Measurements from ENCODE around the gene ZNF667.

The ZNF667 gene

DNA sequence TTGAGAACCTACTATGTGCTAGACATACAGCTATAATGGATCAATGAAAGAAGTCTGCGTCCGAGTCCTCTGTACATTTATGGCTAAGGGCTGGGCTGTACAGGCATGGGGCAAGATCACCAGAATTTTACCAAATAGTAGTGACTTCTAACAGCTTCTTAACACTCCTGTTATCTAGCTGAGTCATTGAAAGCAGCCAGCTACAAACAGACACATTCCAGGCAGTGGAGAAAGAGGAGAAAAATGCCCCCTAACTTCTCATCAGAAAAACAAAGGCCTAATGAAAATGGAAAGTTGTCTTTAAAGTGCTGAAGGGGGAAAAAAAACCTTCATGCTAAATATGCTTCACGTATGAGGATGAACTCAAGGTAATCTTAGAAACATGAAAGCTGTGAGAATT, 14.3 kb upstream of the ZNF667 start:
- no peaks in the 10 kb centered on the region for H3K36me3 Mint-ChIP-seq (ENCODE audit: low read depth)
- H3K4me1 Mint-ChIP-seq = no peaks in the 10 kb centered on the region
- DNase-seq = no peak
- no peak overlapping the region for H3K27ac Mint-ChIP-seq
- peaks cover 3% of the 10 kb centered on the region for H3K27me3 Mint-ChIP-seq (ENCODE audit: low read depth, poor library complexity)
- TF ChIP-seq, protein P1, sequence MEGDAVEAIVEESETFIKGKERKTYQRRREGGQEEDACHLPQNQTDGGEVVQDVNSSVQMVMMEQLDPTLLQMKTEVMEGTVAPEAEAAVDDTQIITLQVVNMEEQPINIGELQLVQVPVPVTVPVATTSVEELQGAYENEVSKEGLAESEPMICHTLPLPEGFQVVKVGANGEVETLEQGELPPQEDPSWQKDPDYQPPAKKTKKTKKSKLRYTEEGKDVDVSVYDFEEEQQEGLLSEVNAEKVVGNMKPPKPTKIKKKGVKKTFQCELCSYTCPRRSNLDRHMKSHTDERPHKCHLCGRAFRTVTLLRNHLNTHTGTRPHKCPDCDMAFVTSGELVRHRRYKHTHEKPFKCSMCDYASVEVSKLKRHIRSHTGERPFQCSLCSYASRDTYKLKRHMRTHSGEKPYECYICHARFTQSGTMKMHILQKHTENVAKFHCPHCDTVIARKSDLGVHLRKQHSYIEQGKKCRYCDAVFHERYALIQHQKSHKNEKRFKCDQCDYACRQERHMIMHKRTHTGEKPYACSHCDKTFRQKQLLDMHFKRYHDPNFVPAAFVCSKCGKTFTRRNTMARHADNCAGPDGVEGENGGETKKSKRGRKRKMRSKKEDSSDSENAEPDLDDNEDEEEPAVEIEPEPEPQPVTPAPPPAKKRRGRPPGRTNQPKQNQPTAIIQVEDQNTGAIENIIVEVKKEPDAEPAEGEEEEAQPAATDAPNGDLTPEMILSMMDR (IDR thresholded peaks at IDR 0.05) = no peak
- no peak overlapping the region for H3K4me3 Mint-ChIP-seq
- H3K9me3 Mint-ChIP-seq = peaks cover 81% of the 10 kb centered on the region

DNA sequence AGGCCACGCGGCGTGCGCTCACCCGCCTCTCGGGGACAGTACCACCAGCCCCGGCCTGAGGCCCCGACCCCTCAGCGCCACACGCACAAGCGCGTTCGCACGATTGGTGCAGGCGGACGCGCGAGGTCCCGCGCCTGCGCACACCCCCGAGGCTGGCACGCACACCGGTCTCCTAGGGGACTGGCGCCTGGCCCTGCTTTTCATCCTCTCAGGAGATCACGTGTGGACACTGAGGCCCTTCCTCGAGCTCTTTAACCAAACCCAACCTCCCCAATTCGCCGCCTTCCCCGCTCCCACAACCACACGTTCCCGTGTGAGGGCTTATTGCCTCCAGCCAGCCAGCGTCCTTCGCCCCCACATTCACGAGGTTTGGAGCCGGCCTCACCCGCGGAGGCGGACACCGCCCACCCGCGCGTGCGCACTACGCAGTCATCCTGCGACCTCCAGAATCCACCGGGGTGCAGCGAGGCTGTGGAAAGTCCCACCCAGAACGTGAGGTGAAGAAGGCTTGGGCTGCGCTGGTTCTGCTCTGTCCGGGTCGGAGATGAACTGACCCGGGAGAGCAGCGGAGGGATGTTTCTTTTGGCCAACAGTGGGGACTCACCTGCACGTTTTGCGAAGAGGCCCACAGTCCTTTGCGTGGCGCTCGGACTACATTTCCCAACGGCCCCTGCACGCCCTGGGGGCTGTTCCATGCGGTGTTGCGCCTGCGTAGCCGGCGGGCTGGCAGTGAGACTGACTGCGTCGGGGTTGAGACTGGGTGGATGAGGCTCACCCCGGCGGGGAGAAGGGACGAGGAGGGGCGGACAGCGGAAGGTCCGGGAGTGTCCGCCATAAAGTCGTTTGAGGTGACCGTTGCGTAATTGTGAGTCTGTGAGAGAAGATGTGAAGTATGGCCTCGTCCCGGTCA, 539 bp upstream of the ZNF667 start:
- H3K9me3 Mint-ChIP-seq = peaks cover 91% of the 10 kb centered on the region
- no peaks in the 10 kb centered on the region for H3K36me3 Mint-ChIP-seq (ENCODE audit: low read depth)
- peaks cover 3% of the 10 kb centered on the region for H3K27me3 Mint-ChIP-seq (ENCODE audit: low read depth, poor library complexity)
- no peaks in the 10 kb centered on the region for H3K4me1 Mint-ChIP-seq
- DNase-seq = no peak
- H3K4me3 Mint-ChIP-seq = no peak overlapping the region
- TF ChIP-seq, protein P1 (IDR thresholded peaks at IDR 0.05) = no peak
- no peak overlapping the region for H3K27ac Mint-ChIP-seq

DNA sequence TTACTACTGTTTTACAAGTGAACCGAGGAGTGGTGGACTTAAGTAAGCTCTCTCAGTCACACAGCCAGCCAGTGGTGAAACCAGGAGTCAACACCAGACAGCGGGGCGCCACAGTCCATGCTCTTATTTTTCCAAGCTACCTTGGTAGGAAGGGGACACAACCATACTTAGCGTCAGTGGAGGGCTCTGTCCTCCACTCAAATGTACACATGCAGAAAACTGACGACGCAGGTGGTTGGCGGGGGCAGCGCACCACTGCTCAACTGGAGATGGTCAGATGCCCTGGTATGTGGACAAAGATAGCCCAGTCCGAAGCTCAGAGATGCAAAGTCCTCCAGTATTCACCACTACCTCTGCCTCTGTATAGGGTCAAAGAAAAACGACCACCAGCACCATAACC, 1.1 kb downstream of the ZNF667 start:
- peaks cover 6% of the 10 kb centered on the region for H3K27me3 Mint-ChIP-seq (ENCODE audit: low read depth, poor library complexity)
- H3K4me1 Mint-ChIP-seq = no peaks in the 10 kb centered on the region
- H3K27ac Mint-ChIP-seq = no peak overlapping the region
- DNase-seq = no peak
- H3K9me3 Mint-ChIP-seq = peaks cover 92% of the 10 kb centered on the region
- TF ChIP-seq, protein P1 (IDR thresholded peaks at IDR 0.05) = no peak
- no peak overlapping the region for H3K4me3 Mint-ChIP-seq
- H3K36me3 Mint-ChIP-seq (ENCODE audit: low read depth) = no peaks in the 10 kb centered on the region

DNA sequence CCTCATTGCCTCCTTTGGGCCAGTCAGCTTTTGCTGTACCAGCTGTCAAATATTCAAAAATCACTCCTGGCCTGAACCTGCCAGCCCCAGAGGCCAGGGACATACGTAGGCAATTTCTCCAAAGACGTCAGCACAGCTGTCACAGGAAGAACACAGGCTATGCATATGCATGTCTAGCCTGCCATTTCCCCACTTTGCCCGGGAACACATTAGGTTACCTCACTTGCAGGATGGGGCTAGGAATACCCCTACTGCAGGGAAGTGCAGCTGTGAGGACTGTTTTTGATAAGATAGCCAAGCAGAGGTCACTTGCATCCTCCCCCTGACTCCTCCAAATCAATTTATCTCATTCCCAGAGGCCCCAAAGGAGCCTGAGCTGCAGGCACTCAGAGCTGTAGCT, 2.8 kb downstream of the ZNF667 start:
- H3K9me3 Mint-ChIP-seq = peaks cover 94% of the 10 kb centered on the region
- H3K36me3 Mint-ChIP-seq (ENCODE audit: low read depth) = no peaks in the 10 kb centered on the region
- no peaks in the 10 kb centered on the region for H3K4me1 Mint-ChIP-seq
- peaks cover 6% of the 10 kb centered on the region for H3K27me3 Mint-ChIP-seq (ENCODE audit: low read depth, poor library complexity)
- no peak overlapping the region for H3K27ac Mint-ChIP-seq
- TF ChIP-seq, protein P1 (IDR thresholded peaks at IDR 0.05) = no peak
- no peak overlapping the region for H3K4me3 Mint-ChIP-seq
- no peak for DNase-seq

DNA sequence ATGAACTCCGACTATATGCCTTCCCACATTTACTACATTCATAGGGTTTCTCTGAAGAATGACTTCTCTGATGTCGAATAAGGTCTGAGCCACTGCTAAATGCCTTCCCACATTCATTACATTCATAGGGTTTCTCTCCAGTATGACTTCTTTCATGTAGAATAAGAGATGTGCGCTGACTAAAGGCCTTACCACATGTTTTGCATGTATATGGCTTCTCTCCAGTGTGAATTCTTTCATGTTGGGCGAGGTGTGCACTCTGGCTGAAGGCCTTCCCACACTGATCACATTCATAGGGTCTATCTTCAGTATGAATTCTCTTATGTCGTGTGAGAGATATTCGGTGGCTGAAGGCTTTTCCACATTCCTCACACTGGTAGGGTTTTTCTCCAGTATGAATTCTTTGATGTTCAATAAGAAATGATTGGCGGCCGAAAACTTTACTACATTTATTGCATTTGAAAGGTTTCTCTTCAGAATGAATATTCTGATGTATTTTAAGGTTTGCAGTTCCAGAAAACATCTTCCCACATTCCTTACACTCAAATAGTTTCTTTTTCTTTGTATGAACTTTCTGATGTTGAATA, 35.8 kb downstream of the ZNF667 start:
- peaks cover 4% of the 10 kb centered on the region for H3K36me3 Mint-ChIP-seq (ENCODE audit: low read depth)
- H3K27me3 Mint-ChIP-seq (ENCODE audit: low read depth, poor library complexity) = no peaks in the 10 kb centered on the region
- no peak for DNase-seq
- TF ChIP-seq, protein P1 (IDR thresholded peaks at IDR 0.05) = no peak
- peaks cover 82% of the 10 kb centered on the region for H3K9me3 Mint-ChIP-seq
- no peaks in the 10 kb centered on the region for H3K4me1 Mint-ChIP-seq
- H3K27ac Mint-ChIP-seq = no peak overlapping the region
- H3K4me3 Mint-ChIP-seq = no peak overlapping the region

Measured in nephron progenitor cell (in vitro differentiated cells).